HG03135 (cell line): ENCODE results near the gene STARD9.
"Not testable (repeated sequence)": the region's sequence is repeated elsewhere in the genome, so short reads cannot be mapped to it uniquely, and the experiment has no call there.

ENCODE experiments used
- ATAC-seq: cut with Tn5 transposase; IDR thresholded peaks from one replicate; pipeline ENCODE4 v1.9.1; 2021; ENCODE audit warnings: mild to moderate bottlenecking, moderate library complexity; ENCODE audit not compliant: unreplicated experiment

Gene STARD9

DNA sequence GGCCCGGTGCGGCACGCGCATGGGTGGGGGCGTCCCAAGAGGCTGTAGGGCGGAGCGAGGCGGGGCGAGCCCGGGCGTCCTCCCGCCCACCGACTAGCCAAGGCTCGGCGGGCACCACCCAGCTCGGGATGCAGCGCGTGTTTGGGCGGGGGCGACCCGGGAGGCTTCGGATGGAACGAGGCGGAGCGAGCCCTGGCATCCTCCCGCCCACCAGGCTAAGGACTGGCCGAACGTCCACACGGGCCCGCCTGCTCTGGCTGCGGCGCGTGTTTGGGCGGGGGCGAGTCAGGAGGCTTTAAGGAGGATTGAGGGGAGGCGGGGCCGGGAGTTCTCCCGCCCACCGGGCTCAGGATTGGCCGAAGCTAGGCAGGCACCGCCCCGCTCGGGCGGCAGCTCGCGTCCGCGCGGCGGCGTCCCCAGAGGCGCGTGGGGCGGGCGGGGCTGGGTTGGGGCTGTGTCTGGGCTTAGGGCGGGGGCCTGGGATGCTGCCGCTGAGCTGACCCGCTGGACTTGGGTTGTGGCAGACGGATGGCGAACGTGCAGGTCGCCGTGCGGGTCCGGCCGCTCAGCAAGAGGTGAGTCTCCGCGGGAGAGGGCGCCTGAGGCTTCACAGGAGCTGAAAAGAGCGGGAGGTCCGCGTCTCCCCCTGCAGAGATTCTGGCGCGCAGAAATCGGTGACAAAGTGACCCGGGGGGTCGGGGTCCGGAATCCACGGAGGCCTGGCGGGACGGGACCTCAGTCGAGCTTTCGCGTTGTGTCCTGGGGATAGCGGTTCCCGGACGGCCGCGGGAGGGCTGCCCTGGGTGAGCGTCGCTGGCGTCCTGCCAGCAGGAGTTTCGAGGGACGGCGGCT is at the start of gene STARD9:
Gene STARD9, plus strand, starts transcription at position 419 of the 852 bp plus-strand sequence. Its CDS starts 110 bp downstream, at position 529.
- ATAC-seq = peak; percentile 85

- ATAC-seq = no peak
Observed at GRCh38 chr15:42528970-42529369, 46.4 kb upstream of the STARD9 start.

- no peak for ATAC-seq
Observed at GRCh38 chr15:42533246-42533645, 42.2 kb upstream of the STARD9 start.

DNA sequence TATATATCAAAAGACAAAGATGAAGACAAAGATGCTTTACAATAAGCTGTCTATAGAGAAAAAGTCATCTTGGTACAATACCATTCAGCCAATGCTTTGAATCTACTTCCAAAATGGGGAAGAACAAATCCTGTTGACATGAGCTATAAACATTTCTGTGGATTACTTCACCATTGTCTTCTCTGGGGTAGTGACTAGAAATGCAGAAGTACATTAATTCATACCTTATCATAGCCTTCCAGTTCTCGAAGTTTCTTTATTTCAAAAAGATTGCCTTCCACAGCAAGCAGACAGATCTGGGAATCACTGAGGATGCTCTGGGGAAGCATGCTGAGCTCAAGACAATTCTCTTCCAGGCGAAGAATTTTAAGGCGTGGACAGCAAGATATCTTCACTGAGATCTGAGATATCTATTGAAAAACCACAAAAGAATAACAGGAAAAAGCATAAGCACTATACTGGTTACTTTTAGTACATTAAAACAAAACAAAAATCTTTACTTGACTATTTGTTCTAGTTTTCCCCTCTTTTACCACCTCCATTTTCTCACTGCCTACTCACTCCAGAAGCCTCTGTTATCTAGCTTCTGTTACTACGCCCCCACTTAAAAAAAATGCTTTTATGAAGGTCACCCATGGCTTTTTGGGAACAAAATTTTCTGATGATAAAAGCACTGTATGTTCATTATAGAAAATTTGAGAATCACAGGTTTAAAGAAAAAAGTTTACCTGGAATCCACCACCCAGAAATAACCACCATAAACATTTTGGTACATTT is 30.4 kb upstream of the STARD9 start:
- no peak for ATAC-seq

DNA sequence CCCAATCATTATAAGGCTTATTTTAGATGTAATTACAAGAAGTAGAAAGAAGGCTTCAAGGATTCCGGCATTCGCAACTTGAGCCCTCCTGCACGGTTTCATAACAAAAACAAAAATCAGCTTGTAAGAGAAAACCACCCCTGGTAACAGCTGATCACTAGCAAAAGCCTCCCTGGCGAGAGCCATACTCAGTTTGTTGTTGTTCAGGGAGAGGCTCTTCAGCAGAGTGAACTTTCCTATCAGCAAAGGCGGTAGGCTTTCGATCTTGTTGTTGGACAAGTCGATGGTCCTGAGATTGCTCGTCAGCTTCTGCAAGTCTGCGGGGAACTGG is 27.5 kb upstream of the STARD9 start:
- ATAC-seq = peak; percentile 10

DNA sequence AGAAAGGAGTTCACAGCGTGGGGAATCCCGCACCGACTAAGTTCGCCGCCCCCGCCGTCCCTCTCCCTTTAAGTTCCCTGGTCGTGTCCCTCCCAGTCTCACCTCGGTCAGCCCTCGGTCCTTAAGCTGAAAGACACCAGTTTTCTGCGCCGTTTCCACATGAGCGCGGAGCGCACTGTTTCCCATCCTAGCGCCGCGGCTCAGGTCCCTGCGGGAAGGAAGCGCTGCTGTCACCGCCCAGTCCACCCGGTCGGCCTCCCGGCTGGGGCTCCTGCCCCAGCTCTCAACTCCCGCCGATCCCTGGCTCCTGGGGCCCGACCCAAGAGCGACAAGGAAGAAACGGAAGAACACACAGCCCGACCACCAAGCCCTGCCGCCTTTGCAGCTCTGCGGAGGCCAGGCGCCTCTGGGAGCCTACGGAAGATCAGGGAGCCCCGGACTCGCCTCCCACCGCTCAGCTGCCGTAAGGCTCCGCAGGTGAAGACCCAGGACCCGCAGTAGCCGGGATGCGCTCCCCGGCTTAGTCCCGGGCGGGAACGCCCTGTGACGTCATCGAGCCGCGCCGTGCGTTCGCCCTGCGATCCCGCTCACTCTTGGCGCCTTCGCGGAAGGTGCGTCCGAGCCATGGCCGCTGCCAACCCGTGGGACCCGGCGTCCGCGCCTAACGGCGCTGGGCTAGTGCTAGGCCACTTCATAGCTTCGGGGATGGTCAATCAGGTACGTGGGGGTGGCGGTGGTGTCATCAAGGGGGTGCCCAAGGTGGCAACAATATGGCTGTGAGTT is 27.0 kb upstream of the STARD9 start, which contains the start of the genes HAUS2 and LRRC57:
Gene HAUS2, plus strand, starts transcription at position 590 of the 783 bp plus-strand sequence. Its CDS starts 35 bp downstream, at position 625.
Gene LRRC57, minus strand, starts transcription at position 545 of the 783 bp plus-strand sequence. Its CDS starts 359 bp downstream, at position 186.
- peak; percentile 81 for ATAC-seq

GRCh38 chr15:42549032-42549491 is 26.3 kb upstream of the STARD9 start:
- peak; percentile 32 for ATAC-seq

GRCh38 chr15:42549741-42550392 is 25.5 kb upstream of the STARD9 start:
- ATAC-seq = no peak

DNA sequence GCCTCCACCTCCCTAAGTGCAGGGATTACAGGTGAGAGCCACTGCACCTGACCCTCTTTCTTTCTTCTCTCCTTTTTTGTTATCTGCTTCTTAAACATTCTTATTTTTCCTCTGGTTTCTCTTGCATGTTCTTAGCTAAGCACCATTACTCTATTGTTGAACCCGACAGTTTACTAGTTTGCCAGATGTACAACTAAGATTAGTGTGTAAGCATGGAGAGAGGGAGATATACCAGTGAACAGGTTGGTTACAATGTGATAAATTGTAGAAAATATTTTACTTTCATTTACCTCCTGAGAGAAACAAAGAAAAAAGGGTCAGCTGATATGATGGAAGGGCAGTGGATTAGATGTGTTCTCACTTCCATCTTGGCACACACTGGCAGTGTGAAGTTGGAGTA is 21.9 kb upstream of the STARD9 start:
- no peak for ATAC-seq

DNA sequence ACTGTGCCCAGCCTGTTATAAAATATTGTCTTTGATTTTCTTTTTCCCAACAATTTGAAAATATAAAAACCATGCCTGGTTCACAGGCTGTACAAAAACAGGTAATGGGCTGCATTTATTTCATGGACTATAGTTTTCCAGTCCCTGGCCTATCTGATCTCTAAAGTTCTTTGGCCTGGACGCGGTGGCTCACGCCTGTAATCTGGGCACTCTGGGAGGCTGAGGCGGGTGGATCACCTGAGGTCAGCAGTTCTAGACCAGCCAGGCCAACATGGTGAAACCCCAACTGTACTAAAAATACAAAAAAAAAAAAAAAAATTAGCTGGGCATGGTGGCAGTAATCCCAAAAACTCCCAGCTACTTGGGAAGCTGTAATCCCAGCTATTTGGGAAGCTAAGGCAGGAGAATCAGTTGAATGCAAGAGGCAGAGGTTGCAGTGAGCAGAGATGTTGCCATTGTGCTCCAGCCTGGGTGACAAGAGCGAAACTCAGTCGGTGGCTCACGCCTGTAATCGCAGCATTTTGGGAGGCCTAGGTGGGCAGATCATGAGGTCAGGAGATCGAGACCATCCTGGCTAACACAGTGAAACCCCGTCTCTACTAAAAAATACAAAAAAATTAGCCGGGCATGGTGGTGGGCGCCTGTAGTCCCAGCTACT is 18.7 kb upstream of the STARD9 start:
- not testable (repeated sequence) for ATAC-seq

DNA sequence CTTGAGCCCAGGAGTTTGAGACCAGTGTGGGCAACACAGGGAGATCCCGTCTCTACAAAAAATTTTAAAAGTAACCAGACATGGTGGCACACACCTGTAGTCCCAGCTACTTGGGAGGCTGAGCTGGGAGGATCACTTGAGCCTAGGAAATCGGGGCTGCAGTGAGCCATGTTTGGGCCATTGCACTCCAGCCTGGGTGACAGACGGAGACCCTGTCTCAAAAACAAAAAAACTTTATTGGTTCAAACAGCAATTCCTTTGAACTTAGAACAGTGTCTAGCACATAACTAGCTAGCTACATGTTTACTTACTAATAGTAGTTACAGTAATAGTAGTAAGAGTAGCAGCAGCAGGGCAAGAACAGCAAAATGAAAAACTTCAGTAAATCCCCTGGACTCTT is 16.7 kb upstream of the STARD9 start:
- ATAC-seq = no peak

GRCh38 chr15:42576040-42576594 is 711 bp downstream of the STARD9 start:
- no peak for ATAC-seq

- ATAC-seq = no peak
Observed at GRCh38 chr15:42576776-42577175, 1.4 kb downstream of the STARD9 start.

GRCh38 chr15:42577514-42578031 is 2.2 kb downstream of the STARD9 start:
- ATAC-seq = no peak

DNA sequence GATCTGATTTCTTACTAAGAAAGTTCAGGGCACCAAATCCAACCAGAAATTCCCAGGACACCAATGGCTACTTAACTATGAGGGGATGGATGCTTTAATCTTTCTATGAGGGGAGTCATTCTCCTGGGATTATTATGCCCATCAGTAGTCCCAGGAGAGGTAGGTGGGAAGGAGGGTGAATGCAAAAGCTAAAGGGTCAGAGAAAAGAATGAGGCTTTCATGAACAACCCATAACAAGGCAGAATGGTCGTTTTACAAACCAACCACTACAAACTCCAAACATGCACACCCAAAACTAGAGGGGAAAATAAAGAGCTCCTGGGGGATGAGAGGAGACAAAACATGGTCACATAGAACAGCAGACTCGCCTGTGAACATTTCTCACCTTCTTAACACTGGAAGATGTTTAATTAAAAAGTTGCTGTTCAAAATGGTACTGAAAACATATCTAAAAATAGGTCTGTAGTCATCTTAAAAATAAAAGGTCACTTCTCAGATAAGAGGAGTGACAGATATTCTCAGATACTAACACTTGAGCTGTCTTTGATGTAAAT is 3.7 kb downstream of the STARD9 start:
- ATAC-seq = no peak

- peak; percentile 71 for ATAC-seq
Observed at GRCh38 chr15:42581272-42581730, 5.9 kb downstream of the STARD9 start.

DNA sequence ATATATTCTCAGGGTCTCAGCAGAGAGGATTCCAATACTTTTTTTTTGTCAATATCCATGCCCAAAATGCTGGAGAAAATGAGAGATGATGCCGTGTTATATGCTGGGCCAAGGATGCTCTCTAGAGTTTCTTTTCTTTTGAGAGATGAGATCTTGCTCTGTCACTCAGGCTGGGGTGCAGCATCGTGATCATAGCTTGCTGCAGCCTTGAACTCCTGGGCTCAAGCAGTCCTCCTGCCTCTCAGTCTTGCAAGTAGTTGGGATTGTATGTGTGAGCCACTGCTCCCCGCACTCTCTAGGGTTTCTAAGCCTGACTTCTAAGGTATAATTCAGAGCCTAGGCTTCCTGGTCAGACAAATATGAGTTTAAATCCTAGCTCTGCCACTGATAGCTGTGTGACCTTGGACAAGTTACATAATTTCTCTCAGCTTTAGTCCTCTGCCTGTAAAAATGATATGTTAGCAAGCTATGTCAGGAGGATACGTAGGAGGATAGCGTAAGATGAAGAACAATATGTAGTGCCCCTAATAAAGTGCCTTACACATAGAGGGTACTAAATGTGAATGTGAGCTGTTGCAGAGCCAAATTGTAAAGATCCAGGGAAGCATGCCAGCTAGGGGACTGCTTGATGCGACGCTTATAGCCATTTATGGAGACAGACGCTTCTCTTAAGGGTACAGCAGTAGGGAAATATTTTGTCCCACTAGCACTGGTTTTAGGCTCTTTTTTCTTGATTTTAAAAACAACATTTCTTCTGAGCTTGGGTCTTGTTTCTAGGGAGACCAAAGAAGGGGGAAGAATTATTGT is 7.4 kb downstream of the STARD9 start:
- no peak for ATAC-seq
